NCI-H345 (cell line): ENCODE measurements around the gene LDLRAP1.
A peak's percentile ranks its signal among the peaks of the same experiment; 100 is the strongest.

Source experiments
- DNase-seq: peaks from one replicate; lab custom pipeline; 2025; lab: John Stamatoyannopoulos, UW

The LDLRAP1 gene

GRCh38 chr1:25562928-25563283 is 19.5 kb downstream of the LDLRAP1 start:
- DNase-seq = no peak

- no peak for DNase-seq
Observed at GRCh38 chr1:25563330-25564215, 20.2 kb downstream of the LDLRAP1 start.

- no peak for DNase-seq
Observed at GRCh38 chr1:25564777-25565574, 21.6 kb downstream of the LDLRAP1 start.

- no peak for DNase-seq
Observed at GRCh38 chr1:25565626-25566025, 22.2 kb downstream of the LDLRAP1 start.

GRCh38 chr1:25566176-25566729 is 22.8 kb downstream of the LDLRAP1 start:
- no peak for DNase-seq

- DNase-seq = no peak
Observed at GRCh38 chr1:25566730-25567341, 23.4 kb downstream of the LDLRAP1 start.

GRCh38 chr1:25567710-25568089 is 24.3 kb downstream of the LDLRAP1 start:
- DNase-seq = no peak

- no peak for DNase-seq
Observed at GRCh38 chr1:25568090-25568833, 24.9 kb downstream of the LDLRAP1 start.

GRCh38 chr1:25568834-25569596 is 25.6 kb downstream of the LDLRAP1 start:
- DNase-seq = no peak

- DNase-seq = no peak
Observed at GRCh38 chr1:25569597-25570396, 26.4 kb downstream of the LDLRAP1 start.

- no peak for DNase-seq
Observed at GRCh38 chr1:25570798-25571521, 27.6 kb downstream of the LDLRAP1 start.

GRCh38 chr1:25571522-25571970 is 28.1 kb downstream of the LDLRAP1 start:
- no peak for DNase-seq

GRCh38 chr1:25572107-25572506 is 28.7 kb downstream of the LDLRAP1 start:
- DNase-seq = no peak

- peak; percentile 4 for DNase-seq
Observed at GRCh38 chr1:25572708-25573590, 29.5 kb downstream of the LDLRAP1 start.

- no peak for DNase-seq
Observed at GRCh38 chr1:25573591-25573930, 30.2 kb downstream of the LDLRAP1 start.

- no peak for DNase-seq
Observed at GRCh38 chr1:25573961-25574360, 30.6 kb downstream of the LDLRAP1 start.

- no peak for DNase-seq
Observed at GRCh38 chr1:25575191-25575590, 31.8 kb downstream of the LDLRAP1 start.

- no peak for DNase-seq
Observed at GRCh38 chr1:25576459-25577133, 33.2 kb downstream of the LDLRAP1 start.
